GM10847 (cell line): ENCODE data around the gene COPS4.
A peak's percentile ranks its signal among the peaks of the same experiment; 100 is the strongest.

ENCODE experiments used
- POLR2A ChIP-seq: IDR thresholded peaks from 2 replicates; pipeline ENCODE4 v1.6.1; 2011; ENCODE audit not compliant: insufficient read length; ENCODE audit errors: extremely low read depth

COPS4 gene

GRCh38 chr4:83112678-83113428 lies 77.9 kb downstream of the COPS4 start:
- TF ChIP-seq POLR2A, result peak; percentile 32

GRCh38 chr4:83113429-83113786 lies 78.4 kb downstream of the COPS4 start:
- TF ChIP-seq POLR2A, result no peak

- TF ChIP-seq POLR2A, result no peak
Observed at GRCh38 chr4:83114576-83114975, 79.6 kb downstream of the COPS4 start, which contains the start of gene PLAC8. PLAC8 (minus strand) TSS chr4:83114729; CDS start chr4:83107921, 6,808 bp downstream.

GRCh38 chr4:83115000-83115399 lies 80.0 kb downstream of the COPS4 start:
- TF ChIP-seq POLR2A, result no peak

- TF ChIP-seq POLR2A, result no peak
Observed at GRCh38 chr4:83115656-83116285, 80.8 kb downstream of the COPS4 start.

- no peak for TF ChIP-seq POLR2A
Observed at GRCh38 chr4:83118869-83119268, 83.9 kb downstream of the COPS4 start.

GRCh38 chr4:83121246-83121645 lies 86.3 kb downstream of the COPS4 start:
- no peak for TF ChIP-seq POLR2A

GRCh38 chr4:83124111-83124780 lies 89.3 kb downstream of the COPS4 start:
- TF ChIP-seq POLR2A, result no peak
